A673 (cell line): ENCODE data around the gene SH3GL2. TPM values are rescaled to one million over a fixed set of nuclear protein-coding genes. Genes with fewer than 3 reads are reported as not detected.

Experiments
- BruUV-seq: library from RNA; stranded (reverse); fragments of 400-500 nt; replicated peaks from 2 replicates; lab custom pipeline; 2021; lab: Mats Ljungman, UMichigan
- CTCF ChIA-PET: fragments of 300-600 bp; sonication (Branson Sonifier 250); formaldehyde crosslinking; loops from one replicate; lab custom pipeline; 2022; ENCODE audit warnings: antibody characterized with exemption; lab: Charles Lee
- POLR2A ChIA-PET: fragments of 300-600 bp; sonication (Branson Sonifier 250); formaldehyde crosslinking; loops from one replicate; lab custom pipeline; 2022; ENCODE audit warnings: antibody characterized with exemption; ENCODE audit not compliant: low non-redundant PET; lab: Charles Lee
- DNase-seq: peaks from one replicate; pipeline ENCODE4 v3.0.0-alpha.2; 2015; ENCODE audit warnings: low spot score
- H3K27ac ChIP-seq: fragments of 200-600 bp; sonication (generic); 2 replicates; pipeline ENCODE4 v1.5.1; 2016; ENCODE audit warnings: mixed run types, low read depth, mild to moderate bottlenecking, mixed read lengths, antibody characterized with exemption, low read length; ENCODE audit not compliant: poor library complexity, severe bottlenecking
- H3K27me3 ChIP-seq: fragments of 200-600 bp; sonication (generic); replicated peaks from 2 replicates; pipeline ENCODE4 v1.6.1; 2017; ENCODE audit warnings: mixed run types, low read depth, mild to moderate bottlenecking, mixed read lengths, antibody characterized with exemption, low read length; ENCODE audit not compliant: insufficient read depth, poor library complexity
- H3K36me3 ChIP-seq: fragments of 200-600 bp; sonication (generic); 2 replicates; pipeline ENCODE4 v1.6.1; 2016; ENCODE audit warnings: mixed run types, mild to moderate bottlenecking, mixed read lengths, antibody characterized with exemption, low read length; ENCODE audit not compliant: insufficient read depth, poor library complexity, severe bottlenecking
- H3K4me1 ChIP-seq: fragments of 200-600 bp; sonication (generic); 2 replicates; pipeline ENCODE4 v1.6.1; 2017; ENCODE audit warnings: mixed run types, mild to moderate bottlenecking, mixed read lengths, antibody characterized with exemption, low read length; ENCODE audit not compliant: insufficient read depth, poor library complexity, severe bottlenecking
- H3K4me3 ChIP-seq: fragments of 200-600 bp; sonication (generic); 2 replicates; pipeline ENCODE4 v1.5.1; 2016; ENCODE audit warnings: low read depth, mixed run types, mild to moderate bottlenecking, mixed read lengths, low read length; ENCODE audit not compliant: poor library complexity, severe bottlenecking
- H3K9me3 ChIP-seq: fragments of 200-600 bp; sonication (generic); 2 replicates; pipeline ENCODE4 v1.6.1; 2016; ENCODE audit warnings: mixed run types, low read depth, mild to moderate bottlenecking, mixed read lengths, antibody characterized with exemption, low read length; ENCODE audit not compliant: poor library complexity, severe bottlenecking
- CTCF ChIP-seq: fragments of 300-800, 200-600 bp; sonication (generic); conservative IDR thresholded peaks from 2 replicates; pipeline ENCODE4 v1.5.1; 2017; ENCODE audit warnings: low read depth, mild to moderate bottlenecking, antibody characterized with exemption, low read length, moderate library complexity, mixed read lengths
- EZH2 ChIP-seq: fragments of 200-600 bp; sonication (generic); IDR thresholded peaks from 2 replicates; pipeline ENCODE4 v1.6.1; 2017; ENCODE audit warnings: borderline replicate concordance, low read depth, mild to moderate bottlenecking, mixed read lengths, antibody characterized with exemption, low read length; ENCODE audit not compliant: poor library complexity, severe bottlenecking
- intact Hi-C: fragments of 100-400 bp; cut with micrococcal nuclease; formaldehyde crosslinking; loops from one replicate; pipeline ENCODE4 v1.10.0; 2022; ENCODE audit not compliant: unreplicated experiment
- total RNA-seq: library from RNA; stranded (reverse); gene quantifications from 2 replicates; pipeline ENCODE4 v1.2.3, GENCODE V29; 2021

Gene SH3GL2
- total RNA-seq, 1 experiment from 2014 or later = not detected

DNA sequence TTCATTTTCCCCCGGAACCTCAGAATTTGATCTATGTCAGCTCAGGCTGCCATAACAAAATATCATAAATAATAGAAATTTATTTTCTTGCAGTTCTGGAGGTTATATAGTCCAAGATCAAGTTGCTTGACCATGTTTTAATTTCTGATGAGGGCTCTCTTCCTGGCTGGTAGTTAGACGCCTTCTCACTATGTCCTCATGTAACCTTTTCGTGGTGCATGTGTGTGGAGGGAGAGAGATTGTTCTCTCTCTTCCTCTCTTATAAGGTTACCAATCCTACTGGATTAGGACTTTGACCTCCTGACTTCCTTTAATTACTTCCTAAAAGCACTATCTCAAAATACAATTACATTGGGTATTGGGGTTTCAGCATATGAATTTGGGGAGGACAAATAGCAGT is 198.6 kb downstream of the SH3GL2 start:
- Histone ChIP-seq H3K36me3 (no peaks in the 10 kb centered on the region), H3K9me3 (no peaks in the 10 kb centered on the region), H3K27me3 (no peaks in the 10 kb centered on the region), H3K27ac (no peak overlapping the region), H3K4me1 (no peaks in the 10 kb centered on the region), H3K4me3 (no peak overlapping the region)
- intact Hi-C loops = no loop called here
- no peak for TF ChIP-seq CTCF
- CTCF ChIA-PET = no interaction called here
- DNase-seq = no peak
- POLR2A ChIA-PET = no interaction called here
- BruUV-seq = no TSS peak

GRCh38 chr9:17782430-17783149 is 203.7 kb downstream of the SH3GL2 start:
- no peak for DNase-seq
- ChIA-PET POLR2A (no interaction called here), CTCF (no interaction called here)
- H3K27me3 ChIP-seq = no peaks in the 10 kb centered on the region
- no peaks in the 10 kb centered on the region for H3K4me1 ChIP-seq
- intact Hi-C loops = no loop called here
- no peak overlapping the region for H3K4me3 ChIP-seq
- H3K36me3 ChIP-seq = no peaks in the 10 kb centered on the region
- no peaks in the 10 kb centered on the region for H3K9me3 ChIP-seq
- no peak for TF ChIP-seq EZH2
- no peak for TF ChIP-seq CTCF
- BruUV-seq = no TSS peak
- no peak overlapping the region for H3K27ac ChIP-seq

DNA sequence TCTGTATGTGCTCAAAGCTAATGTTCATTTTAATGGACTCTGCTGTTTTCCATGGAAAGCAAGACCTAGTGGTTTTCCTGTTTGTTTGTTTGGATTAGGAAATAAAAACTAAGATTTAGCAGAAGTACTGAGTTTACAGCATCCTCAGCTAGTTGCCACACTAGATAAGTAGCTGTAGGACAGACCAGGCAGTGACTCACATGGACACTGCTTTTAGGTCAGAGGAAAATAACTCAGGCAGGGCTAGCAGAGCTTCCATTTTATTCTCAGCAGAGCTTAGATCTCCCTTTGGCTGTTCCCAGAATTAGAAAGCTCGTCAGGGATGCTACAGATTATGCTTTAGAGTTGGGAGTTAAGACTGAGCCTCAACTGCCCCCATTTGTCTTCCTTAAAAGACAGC is 204.4 kb downstream of the SH3GL2 start:
- no peaks in the 10 kb centered on the region for H3K36me3 ChIP-seq
- no peaks in the 10 kb centered on the region for H3K4me1 ChIP-seq
- CTCF ChIA-PET = no interaction called here
- H3K4me3 ChIP-seq = no peak overlapping the region
- no peaks in the 10 kb centered on the region for H3K27me3 ChIP-seq
- H3K9me3 ChIP-seq = no peaks in the 10 kb centered on the region
- intact Hi-C loops = no loop called here
- POLR2A ChIA-PET = no interaction called here
- no peak overlapping the region for H3K27ac ChIP-seq
- no peak for TF ChIP-seq EZH2
- no peak for TF ChIP-seq CTCF
- BruUV-seq = no TSS peak
- no peak for DNase-seq
